Urinary bladder (tissue), 4 donors: ENCODE data around the gene ECHDC3. TPM values are rescaled to one million over a fixed set of nuclear protein-coding genes. Genes with fewer than 3 reads are reported as not detected.
"Not testable (repeated sequence)": the region's sequence is repeated elsewhere in the genome, so short reads cannot be mapped to it uniquely, and the experiment has no call there.

Source experiments
- DNase-seq: peaks from one replicate; pipeline ENCODE4 v3.0.0-alpha.2; 2015; ENCODE audit errors: extremely low spot score
- H3K27ac ChIP-seq: one replicate; pipeline ENCODE4 v1.5.1; 2013; ENCODE audit warnings: low read depth, mild to moderate bottlenecking, moderate library complexity
- H3K36me3 ChIP-seq: one replicate; pipeline ENCODE4 v1.6.1; 2013; ENCODE audit warnings: mild to moderate bottlenecking, moderate library complexity; ENCODE audit not compliant: insufficient read depth
- H3K4me1 ChIP-seq: one replicate; pipeline ENCODE4 v1.6.1; 2013; ENCODE audit warnings: mild to moderate bottlenecking, moderate library complexity; ENCODE audit not compliant: insufficient read depth
- H3K4me3 ChIP-seq: one replicate; pipeline ENCODE4 v1.5.1; 2013; ENCODE audit warnings: low read depth, low read length
- WGBS: extraction: QIAGEN DNeasy Blood & Tissue Kit; methylation state at CpG from one replicate; pipeline ENCODE4 v1.1.7; 2013; 5-methylcytosine and 5-hydroxymethylcytosine counted together
- polyA plus RNA-seq: library from polyadenylated mRNA; stranded (reverse); fragments of 200-250 nt; gene quantifications from one replicate; pipeline ENCODE4 v1.2.3, GENCODE V29; 2013
- total RNA-seq: library from RNA; depleted of rRNA; stranded (reverse); fragments of >200 nt; gene quantifications from one replicate; pipeline ENCODE4 v1.2.3, GENCODE V29; 2014
- donor health status: healthy with polysubstance abuse.
- donor health status: healthy.

Gene ECHDC3
- total and polyA plus RNA-seq, 2 donors, result 1.5 to 28.1 TPM

- DNase-seq, result no peak
- H3K27ac ChIP-seq, result no peak overlapping the region
- H3K36me3 ChIP-seq, result no peaks in the 10 kb centered on the region
- H3K4me1 ChIP-seq, result no peaks in the 10 kb centered on the region
- WGBS, result 61% methylated on average over 20 of the region's 20 CpGs
- H3K4me3 ChIP-seq, result no peak overlapping the region
Measured at GRCh38 chr10:11724938-11725776, 17.0 kb upstream of the ECHDC3 start.

- no peaks in the 10 kb centered on the region for H3K36me3 ChIP-seq
- no peaks in the 10 kb centered on the region for H3K4me1 ChIP-seq
- no peak overlapping the region for H3K4me3 ChIP-seq
- no peak for DNase-seq
- WGBS, result 88% methylated on average over 10 of the region's 10 CpGs
- no peak overlapping the region for H3K27ac ChIP-seq
Measured at GRCh38 chr10:11725912-11726311, 16.3 kb upstream of the ECHDC3 start.

GRCh38 chr10:11727563-11727962 lies 14.6 kb upstream of the ECHDC3 start:
- WGBS, result 89% methylated on average over 4 of the region's 4 CpGs
- H3K4me3 ChIP-seq, result no peak overlapping the region
- no peak for DNase-seq
- H3K27ac ChIP-seq, result no peak overlapping the region
- H3K36me3 ChIP-seq, result no peaks in the 10 kb centered on the region
- no peaks in the 10 kb centered on the region for H3K4me1 ChIP-seq

- no peak for DNase-seq
- no peaks in the 10 kb centered on the region for H3K36me3 ChIP-seq
- H3K27ac ChIP-seq, result no peak overlapping the region
- H3K4me3 ChIP-seq, result no peak overlapping the region
- no peaks in the 10 kb centered on the region for H3K4me1 ChIP-seq
- 95% methylated on average over 7 of the region's 7 CpGs for WGBS
Measured at GRCh38 chr10:11728353-11728752, 13.8 kb upstream of the ECHDC3 start.

GRCh38 chr10:11729790-11730315 lies 12.3 kb upstream of the ECHDC3 start:
- Histone ChIP-seq H3K36me3 (no peaks in the 10 kb centered on the region), H3K27ac (no peak overlapping the region), H3K4me3 (no peak overlapping the region), H3K4me1 (no peaks in the 10 kb centered on the region)
- WGBS, result 83% methylated on average over 3 of the region's 3 CpGs
- no peak for DNase-seq

GRCh38 chr10:11730779-11731178 lies 11.4 kb upstream of the ECHDC3 start:
- H3K36me3 ChIP-seq, result no peaks in the 10 kb centered on the region
- DNase-seq, result no peak
- no peaks in the 10 kb centered on the region for H3K4me1 ChIP-seq
- H3K4me3 ChIP-seq, result no peak overlapping the region
- 98% methylated on average over 5 of the region's 5 CpGs for WGBS
- no peak overlapping the region for H3K27ac ChIP-seq

- not testable (repeated sequence) for H3K36me3 ChIP-seq, DNase-seq, H3K27ac ChIP-seq, H3K4me3 ChIP-seq, H3K4me1 ChIP-seq
- WGBS, result no CpG with 5 or more reads among the region's 15 CpGs
Measured at GRCh38 chr10:11736767-11737166, 5.4 kb upstream of the ECHDC3 start.

GRCh38 chr10:11737258-11738032 lies 4.7 kb upstream of the ECHDC3 start:
- H3K4me3 ChIP-seq, H3K36me3 ChIP-seq, H3K4me1 ChIP-seq, H3K27ac ChIP-seq, DNase-seq: not testable (repeated sequence)
- WGBS, result 78% methylated on average over 27 of the region's 27 CpGs

- H3K4me3 ChIP-seq, result no peak overlapping the region
- no peak overlapping the region for H3K27ac ChIP-seq
- H3K4me1 ChIP-seq, result no peaks in the 10 kb centered on the region
- H3K36me3 ChIP-seq, result no peaks in the 10 kb centered on the region
- DNase-seq, result no peak
- 97% methylated on average over 11 of the region's 11 CpGs for WGBS
Measured at GRCh38 chr10:11740907-11741306, 1.3 kb upstream of the ECHDC3 start.

GRCh38 chr10:11741608-11742007 lies 574 bp upstream of the ECHDC3 start:
- H3K27ac ChIP-seq, result no peak overlapping the region
- H3K36me3 ChIP-seq, result no peaks in the 10 kb centered on the region
- peak overlapping the region; percentile 67 for H3K4me3 ChIP-seq
- WGBS, result 73% methylated on average over 16 of the region's 16 CpGs
- H3K4me1 ChIP-seq, result no peaks in the 10 kb centered on the region
- no peak for DNase-seq

- Histone ChIP-seq H3K27ac (peak overlapping the region; percentile 89), H3K4me1 (no peaks in the 10 kb centered on the region)
- DNase-seq, result no peak
Measured at GRCh38 chr10:11742779-11743298, 657 bp downstream of the ECHDC3 start.

GRCh38 chr10:11743461-11744338 lies 1.5 kb downstream of the ECHDC3 start:
- WGBS, result 83% methylated on average over 9 of the region's 9 CpGs
- no peak for DNase-seq
- Histone ChIP-seq H3K4me3 (peak overlapping the region; percentile 67), H3K36me3 (no peaks in the 10 kb centered on the region), H3K27ac (no peak overlapping the region), H3K4me1 (no peaks in the 10 kb centered on the region)

More at GRCh38 chr10:11742779-11743298, 657 bp downstream of the ECHDC3 start:
- Histone ChIP-seq H3K36me3 (no peaks in the 10 kb centered on the region), H3K4me3 (peak overlapping the region; percentile 67)
- 39% methylated on average over 31 of the region's 31 CpGs for WGBS

- Histone ChIP-seq H3K4me3 (no peak overlapping the region), H3K4me1 (no peaks in the 10 kb centered on the region), H3K27ac (no peak overlapping the region), H3K36me3 (no peaks in the 10 kb centered on the region)
- no peak for DNase-seq
- WGBS, result 81% methylated on average over 6 of the region's 6 CpGs
Measured at GRCh38 chr10:11745045-11745444, 2.9 kb downstream of the ECHDC3 start.
